ENCODE measurements around the gene C6orf47.

GRCh38 chr6:31641370-31641769 is 19.2 kb downstream of the C6orf47 start:
- TF ChIP-seq CTCF (IDR thresholded peaks at IDR 0.05) (no peak), POLR2A (IDR thresholded peaks at IDR 0.05) (no peak), EP300 (IDR thresholded peaks at IDR 0.05) (no peak), POLR2AphosphoS5 (IDR thresholded peaks at IDR 0.05) (no peak)

Measured in stomach (tissue), 4 donors.